ENCODE results near the gene USP25. TPM values are rescaled to one million over a fixed set of nuclear protein-coding genes. Genes with fewer than 3 reads are reported as not detected.

The USP25 gene
- total RNA-seq, 1 donor from 2014 or later, result 53.6 TPM

DNA sequence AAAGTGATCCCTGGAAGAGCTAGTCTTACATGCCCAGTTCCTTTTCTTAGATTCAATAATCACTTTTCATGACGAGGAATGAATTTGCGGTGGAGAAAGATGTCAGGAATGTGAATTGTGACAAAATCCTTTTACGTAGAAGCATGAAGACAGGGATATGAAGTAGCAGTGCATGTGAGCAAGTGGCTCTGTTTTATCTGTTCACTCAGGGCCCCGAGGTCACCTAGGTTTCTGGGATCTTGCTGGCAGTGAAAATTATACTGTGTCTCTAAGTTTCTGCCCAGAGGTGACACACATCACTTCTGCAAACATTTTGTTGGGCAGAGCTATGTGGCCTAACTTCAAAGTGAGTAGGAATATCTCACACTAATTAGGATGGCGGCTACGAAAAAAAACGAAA is 79.3 kb downstream of the USP25 start:
- no peak for DNase-seq (ENCODE audit: low read depth)

DNA sequence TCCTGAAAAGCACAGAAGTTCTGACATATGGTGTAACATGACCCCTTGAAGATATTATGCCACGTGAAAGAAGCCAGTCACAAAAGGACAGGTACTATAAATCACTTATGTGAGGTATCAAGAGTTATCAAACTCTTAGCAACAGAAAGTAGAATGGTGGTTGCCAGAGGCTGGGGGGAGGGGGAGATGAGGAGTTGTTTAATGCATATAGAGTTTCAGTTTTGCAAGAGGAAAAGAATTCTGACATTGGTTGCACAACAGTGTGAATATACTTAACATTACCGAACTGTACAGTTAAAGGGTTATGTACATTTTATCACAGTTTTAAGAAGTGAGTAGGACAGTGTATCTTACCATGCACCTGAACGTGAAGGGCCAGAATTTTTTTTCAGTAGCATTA is 80.0 kb downstream of the USP25 start:
- DNase-seq (ENCODE audit: low read depth), result no peak

DNA sequence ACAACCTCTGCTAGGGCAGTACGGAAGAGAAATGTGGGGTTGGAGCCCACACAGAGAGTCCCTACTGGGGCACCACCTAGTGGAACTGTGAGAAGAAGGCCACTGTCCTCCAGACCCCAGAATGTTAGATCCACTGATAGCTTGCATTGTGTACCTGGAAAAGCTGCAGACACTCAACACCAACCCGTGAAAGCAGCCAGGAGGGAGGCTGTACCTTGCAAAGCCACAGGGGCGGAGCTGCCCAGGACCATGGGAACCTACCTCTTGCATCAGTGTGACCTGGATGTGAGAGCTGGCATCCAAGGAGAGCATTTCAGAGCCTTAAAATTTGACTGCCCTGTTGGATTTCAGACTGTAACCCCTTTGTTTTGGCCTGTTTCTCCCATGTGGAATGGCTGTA is 85.5 kb downstream of the USP25 start:
- DNase-seq (ENCODE audit: low read depth), result no peak

DNA sequence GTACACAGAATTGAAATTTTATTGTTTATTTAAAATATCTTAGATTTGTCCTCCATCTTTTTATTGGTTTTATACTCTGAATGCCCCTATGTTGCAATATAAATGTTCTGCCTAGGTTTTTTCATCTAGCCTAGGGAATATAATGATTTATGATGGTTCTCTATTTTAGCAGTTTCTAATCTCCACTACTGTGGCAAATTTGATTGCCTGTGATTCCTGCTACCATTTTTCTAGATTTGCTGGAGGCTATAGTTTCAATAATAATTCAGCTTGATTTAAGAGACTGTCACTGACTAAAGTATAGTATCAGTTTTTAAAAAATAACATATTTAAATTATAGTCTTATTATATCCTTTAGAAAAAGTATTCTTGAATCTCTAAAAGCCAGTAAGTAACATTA is 90.5 kb downstream of the USP25 start:
- DNase-seq (ENCODE audit: low read depth), result no peak

DNA sequence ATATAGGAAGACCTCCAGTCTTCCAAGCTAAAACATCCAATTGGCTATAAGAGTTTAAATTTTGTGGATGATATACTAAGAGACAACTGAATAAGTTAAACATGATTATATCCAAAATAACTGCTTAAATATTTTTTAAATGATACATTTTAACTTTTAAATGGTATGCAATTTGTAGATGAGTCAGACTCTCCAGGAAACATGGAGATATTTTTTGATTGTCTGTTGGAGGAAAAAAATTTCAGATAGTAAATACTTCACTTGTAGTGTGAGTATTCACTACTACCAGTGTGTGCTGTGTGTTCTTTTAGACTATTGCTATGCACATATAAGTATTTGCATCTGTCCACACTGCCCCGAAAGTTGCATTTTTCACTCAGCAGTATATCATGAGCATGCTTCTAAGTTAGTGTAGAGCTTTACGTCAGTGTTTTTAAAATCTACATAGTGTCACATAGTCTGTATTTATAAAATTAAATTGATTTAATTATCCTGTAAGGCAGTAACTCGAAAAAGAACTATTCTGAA is 91.1 kb downstream of the USP25 start:
- no peak for DNase-seq (ENCODE audit: low read depth)

DNA sequence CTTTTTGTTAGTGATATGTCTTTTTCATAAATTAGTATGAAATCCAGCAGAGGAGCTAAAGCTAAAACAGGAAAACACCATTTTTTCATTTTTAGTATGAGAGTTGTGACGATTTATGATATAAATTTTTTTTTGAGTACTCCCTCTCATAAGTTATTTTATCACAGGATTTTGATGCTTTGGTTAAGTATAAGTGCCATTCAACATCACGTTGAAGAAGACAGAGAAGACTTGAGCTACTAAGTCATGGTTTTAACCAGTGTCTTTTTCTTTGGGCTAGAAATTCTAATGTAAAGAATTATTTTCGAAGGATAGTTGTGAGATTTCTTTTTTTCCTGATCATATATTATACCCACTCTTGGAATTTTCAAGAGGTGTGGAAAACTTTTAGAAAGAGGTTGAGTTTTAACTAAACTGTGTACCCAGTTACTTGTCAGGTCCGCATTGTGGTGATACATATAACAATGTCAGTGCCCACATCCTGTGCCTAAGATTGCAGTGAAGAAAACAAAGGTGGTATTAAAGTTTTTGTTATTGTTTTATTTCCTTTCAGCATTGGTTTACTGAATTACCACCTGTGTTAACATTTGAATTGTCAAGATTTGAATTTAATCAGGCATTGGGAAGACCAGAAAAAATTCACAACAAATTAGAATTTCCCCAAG is 93.8 kb downstream of the USP25 start:
- DNase-seq (ENCODE audit: low read depth), result no peak

DNA sequence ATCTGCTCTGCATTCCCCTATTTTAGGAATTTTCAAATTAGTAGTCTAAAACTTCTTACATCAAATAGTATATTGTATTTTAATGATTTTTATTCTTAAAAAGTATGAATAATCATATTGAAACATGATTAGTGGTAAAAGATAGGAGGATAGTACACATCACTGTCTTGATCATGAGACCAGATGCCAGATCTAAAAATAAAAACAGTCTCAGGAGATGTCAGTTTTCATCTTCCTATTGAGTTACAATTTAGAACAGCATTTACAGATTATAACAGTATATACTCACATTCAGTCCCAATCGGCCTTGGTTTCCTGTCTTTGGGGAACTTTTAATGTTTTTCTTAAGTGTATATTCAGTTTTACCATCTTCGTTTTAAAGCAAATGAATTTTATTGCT is 95.9 kb downstream of the USP25 start:
- DNase-seq (ENCODE audit: low read depth), result peak; percentile 22

DNA sequence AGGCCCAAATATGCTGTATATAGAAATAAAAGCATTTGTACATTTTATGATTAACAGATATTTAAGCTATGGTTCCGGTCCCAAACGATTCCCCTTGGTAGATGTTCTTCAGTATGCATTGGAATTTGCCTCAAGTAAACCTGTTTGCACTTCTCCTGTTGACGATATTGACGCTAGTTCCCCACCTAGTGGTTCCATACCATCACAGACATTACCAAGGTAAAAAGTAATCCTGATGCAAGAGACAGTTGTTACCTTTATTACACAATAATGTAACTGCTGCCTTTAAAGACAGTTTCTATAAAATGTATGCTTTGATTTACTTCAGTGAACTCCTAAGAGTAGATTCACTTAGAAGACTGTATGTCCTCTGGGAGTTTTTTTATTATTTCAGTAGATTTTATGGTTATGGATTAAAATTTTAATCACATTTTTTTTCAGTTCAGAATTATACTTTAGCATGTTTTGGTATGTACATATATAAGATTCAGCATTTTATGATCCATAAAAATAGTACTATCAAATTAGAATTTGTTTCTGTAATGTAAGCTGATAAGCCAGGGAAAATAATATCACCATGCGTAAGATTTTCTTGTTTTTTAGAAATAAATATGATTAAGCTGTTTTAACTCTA is 96.5 kb downstream of the USP25 start:
- peak; percentile 41 for DNase-seq (ENCODE audit: low read depth)

DNA sequence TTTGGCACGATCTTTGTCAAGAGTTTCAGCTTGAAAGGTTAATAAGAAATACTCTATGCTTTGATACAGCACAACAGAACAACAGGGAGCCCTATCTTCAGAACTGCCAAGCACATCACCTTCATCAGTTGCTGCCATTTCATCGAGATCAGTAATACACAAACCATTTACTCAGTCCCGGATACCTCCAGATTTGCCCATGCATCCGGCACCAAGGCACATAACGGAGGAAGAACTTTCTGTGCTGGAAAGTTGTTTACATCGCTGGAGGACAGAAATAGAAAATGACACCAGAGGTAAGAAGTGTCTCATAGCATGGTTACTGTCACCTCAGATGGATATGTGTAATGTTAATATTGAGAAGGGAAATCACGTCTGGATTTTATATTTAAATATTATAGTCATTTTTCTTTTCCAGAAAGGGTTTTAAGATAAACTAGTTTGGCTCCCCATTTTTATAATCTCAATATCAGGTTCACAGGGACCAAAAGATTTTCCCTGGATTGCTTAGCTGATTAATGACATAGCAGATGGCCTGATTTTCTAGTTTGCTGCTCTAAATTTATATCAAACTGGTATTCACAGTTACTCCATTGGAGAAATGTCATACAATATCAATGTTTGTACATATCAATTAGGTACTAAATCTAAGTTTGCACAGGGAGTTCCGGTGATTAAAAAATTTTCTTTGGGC is 97.3 kb downstream of the USP25 start:
- peak; percentile 40 for DNase-seq (ENCODE audit: low read depth)

DNA sequence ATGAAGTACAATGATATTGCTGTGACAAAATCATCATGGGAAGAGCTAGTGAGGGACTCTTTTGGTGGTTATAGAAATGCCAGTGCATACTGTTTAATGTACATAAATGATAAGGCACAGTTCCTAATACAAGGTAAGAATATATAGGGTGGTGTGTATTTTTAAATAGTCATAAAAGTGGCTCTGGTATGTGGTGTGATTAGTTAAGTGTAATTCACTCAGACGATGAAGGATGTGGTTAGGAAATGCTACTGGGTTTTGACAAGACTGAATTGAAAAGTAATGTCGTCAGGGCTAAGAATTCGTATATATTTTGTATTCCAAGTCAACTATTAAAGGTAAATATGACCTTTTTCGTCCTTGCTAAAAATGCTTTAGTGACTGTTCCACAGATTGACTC is 101.7 kb downstream of the USP25 start:
- no peak for DNase-seq (ENCODE audit: low read depth)

DNA sequence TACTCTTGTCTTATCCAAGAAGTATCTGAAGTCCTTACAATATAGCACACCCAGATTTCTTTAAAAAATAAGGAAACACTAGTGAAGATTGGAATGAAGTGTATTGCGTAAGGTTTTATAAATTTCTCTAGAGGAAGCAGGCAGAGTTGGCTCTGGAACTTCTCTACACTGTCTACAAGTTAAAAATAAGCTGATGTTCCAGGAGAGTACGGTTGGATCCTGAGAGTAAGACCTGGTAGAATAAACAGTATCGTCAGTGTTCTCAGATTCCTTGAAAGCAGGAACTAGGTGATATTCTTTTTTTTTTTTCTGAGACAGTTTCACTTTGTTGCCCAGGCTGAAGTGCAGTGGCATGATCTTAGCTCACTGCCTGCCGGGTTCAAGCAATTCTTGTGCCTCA is 107.9 kb downstream of the USP25 start:
- no peak for DNase-seq (ENCODE audit: low read depth)

DNA sequence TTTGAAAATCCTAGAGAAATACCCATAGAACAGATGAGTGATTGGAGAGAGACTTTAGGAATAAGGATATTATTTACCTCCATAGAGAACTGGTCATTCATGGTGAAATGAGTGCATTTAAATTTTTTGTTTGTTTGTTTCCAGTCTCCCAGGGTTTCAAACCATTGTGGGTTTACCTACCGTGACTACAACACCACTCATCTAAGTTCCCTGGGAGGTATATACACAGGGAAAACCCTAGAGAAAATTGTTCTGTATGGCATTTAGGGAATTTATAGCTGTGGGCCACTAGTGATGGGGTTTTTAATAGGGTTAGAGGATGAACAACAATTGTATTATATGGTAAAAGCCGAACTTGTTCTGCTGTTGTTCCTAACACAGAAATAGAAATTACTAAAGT is 109.2 kb downstream of the USP25 start:
- DNase-seq (ENCODE audit: low read depth), result no peak

DNA sequence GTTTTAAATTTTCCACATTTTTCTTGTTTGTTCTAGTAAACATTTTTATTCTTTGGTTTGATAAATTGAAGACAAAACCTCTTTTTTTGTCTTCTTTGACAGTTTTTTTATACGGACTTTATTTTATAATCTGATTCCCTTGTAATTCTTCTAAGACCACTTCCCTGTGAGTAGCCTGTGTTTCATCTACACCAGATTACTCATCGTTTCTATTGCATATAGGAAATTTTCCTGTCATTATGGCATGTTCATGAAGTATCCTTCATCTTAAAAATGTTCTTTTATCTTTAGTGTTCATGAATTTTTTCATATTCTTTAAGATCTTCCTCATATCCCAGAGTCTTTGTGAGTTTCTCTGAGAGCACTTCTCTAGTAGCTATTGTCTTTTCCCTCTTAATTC is 109.8 kb downstream of the USP25 start:
- no peak for DNase-seq (ENCODE audit: low read depth)

DNA sequence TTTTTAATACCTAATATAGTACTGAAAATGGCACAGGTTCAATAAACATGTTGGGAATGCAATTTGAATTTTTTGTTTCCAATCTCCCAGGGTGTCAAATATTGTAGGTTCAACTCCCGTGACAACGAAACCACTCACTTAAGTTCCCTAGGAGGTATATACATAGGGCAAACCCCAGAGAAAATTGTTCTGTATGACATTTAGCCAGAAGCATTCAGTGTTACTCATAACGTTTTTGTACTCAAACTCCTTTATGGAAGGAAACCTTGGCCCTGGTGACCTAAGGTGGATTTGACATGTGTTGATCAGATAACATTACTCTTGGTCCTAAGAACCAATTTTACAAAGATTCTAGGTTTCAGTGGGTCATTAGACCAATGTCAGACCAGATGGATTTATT is 110.6 kb downstream of the USP25 start:
- no peak for DNase-seq (ENCODE audit: low read depth)

DNA sequence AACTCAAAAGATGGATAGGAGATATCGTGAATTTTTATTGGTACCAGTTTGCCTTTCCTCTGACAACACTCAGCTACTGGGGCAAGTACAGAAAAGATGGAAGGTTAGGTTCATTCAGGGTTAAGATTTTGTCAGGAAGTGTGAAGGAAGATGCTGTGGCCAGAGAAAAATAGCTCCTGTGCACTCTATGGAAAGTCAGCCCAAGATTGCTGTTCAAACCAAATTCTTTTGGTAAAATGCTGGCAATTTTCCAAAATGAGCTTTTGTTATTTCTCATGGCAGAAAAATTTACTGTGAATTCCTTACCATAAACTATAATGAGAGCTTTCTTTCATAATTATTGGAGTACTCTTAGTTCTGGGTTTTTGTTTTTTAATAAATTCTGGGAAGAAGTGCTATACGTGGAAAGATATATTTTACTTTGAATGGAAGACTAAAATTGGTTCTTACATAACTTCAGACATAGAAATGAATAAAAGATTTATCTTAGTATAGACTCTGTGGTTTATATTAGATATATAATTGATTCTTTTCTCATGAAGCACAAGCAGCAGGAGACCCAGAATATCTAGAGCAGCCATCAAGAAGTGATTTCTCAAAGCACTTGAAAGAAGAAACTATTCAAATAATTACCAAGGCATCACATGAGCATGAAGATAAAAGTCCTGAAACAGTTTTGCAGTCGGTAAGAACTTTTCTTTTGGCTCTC is 112.2 kb downstream of the USP25 start:
- DNase-seq (ENCODE audit: low read depth), result peak; percentile 37

DNA sequence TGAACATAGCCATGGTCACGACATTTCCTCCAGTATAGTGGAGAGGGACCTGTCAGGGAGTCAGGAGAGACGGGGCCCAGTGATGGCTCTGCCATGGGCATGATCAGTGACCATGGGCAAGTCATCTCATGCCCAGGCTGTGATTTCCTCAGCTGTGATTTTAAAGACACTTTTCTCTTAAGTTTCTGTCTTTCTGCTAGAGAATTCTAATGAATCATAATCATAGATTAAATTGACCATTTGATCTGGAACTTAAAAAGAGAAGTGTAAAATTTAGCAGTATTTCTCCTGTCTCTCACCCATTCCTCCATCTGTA is 112.7 kb downstream of the USP25 start:
- DNase-seq (ENCODE audit: low read depth), result no peak

DNA sequence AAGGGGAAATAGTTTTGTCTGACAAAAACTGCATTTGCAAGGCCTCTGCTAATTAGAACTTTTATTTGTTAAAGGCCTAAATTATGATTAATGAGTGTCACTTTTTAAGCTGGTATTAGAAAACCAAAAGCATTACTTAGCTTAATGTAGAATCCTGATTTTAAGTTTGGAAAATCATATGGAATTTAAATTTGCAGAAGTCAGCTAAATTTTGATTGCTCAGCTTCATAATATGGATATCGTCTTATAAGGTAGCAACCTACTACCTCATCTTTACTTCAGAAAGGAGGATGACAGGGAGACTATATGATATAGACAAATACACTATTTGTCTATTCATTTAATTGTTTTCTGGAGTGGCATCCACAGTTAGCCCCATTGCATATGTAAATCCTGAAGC is 114.0 kb downstream of the USP25 start:
- no peak for DNase-seq (ENCODE audit: low read depth)

DNA sequence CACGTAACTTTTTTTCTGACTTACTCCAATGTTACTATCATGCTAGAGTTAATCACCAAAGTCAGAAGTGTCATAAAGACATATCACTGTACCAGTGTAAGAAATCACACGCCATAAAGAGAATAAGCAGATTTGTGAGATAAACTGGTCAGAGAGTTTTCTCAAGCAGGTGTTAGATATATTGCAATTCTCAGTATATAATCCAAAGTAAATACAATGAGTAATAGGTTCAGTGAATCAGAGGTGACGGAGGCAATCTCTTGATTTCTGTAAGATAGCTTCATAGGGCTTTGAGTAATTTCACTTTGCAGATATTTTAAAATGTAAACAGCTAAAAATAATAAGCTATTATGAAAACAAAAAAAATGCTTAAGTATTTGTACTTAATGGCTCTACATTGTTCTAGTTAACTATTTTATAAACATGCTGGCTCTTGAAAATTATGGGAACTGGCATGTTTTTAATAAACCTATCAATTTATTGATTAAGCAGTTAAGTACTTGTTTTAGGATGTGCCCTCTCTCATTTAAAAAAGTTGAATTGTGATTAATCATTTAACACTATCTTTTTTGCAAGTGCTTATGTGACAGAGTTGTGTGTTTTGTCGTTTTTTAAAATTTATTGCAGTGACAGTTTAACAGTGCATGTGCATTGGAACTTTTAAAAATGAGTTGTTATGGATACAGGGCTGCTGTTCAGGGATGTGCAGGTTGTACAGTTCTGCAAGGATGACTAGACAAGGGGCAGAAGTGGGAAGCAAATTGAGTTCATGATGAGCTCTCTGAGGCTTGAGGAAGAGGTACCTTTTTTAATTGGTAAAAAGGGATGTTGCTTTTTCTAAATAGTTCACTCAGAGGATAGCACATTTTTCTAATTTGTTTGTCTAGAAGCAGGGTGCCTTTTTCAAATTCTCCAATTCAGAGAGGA is 119.1 kb downstream of the USP25 start:
- DNase-seq (ENCODE audit: low read depth), result no peak

DNA sequence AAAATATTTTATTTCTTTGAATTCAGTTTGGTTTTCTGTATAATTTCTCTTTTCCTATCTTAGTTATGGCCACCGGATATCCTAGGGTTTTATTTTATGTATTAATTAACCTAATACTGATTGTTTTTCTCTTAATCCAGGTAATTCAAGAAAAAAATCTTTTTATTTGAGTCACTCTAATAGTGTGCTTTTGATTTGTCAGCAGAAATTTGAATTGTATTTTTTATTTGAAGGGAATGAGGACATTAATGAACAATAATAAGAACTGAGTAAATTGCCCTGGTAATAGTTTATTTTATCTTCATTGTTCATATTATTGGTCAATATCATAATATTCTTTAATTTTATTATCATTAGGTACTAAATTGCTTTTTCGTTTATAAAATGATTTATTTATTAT is 120.1 kb downstream of the USP25 start:
- DNase-seq (ENCODE audit: low read depth), result no peak

DNA sequence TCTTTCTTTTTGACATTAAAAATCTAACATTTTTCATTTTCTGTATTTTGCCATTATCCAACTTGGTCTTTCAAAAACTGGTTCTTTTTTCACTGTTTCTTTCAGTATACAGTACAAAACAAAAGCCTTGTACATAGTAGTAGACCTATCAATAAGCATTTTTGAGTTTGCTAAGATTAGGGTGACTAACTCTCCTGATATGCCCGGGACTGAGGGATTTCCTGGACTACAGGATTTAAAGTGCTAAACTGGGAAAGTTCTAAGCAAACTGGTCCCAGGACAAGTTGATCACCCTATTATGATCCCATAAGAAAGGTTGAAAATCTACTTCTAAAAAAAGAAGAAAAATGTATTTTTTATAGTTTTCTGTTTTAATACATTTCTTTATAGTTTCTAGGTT is 120.9 kb downstream of the USP25 start:
- no peak for DNase-seq (ENCODE audit: low read depth)

DNA sequence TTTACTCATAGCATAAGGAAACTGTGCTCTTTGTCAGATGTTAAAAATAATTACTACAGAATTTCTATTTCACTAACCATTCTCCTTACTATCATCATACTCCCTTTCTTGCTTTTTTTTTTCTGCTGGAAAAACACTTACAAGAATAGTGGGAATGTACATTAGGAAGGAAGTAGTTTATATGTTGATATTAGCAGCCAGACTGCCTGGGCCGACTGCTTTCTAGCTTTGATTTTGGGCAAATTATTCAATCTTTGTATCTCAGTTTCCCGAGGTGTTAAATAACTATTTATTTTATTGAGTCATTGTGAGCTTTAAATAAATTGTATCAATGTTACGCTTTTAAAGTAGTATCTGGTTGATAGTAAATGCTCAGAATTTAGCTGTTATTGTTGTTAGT is 122.4 kb downstream of the USP25 start:
- DNase-seq (ENCODE audit: low read depth), result no peak

Data from myocyte (in vitro differentiated cells).